ENCODE measurements around the gene CACNA2D3. TPM values are rescaled to one million over a fixed set of nuclear protein-coding genes. Genes with fewer than 3 reads are reported as not detected.
A peak's percentile ranks its signal among the peaks of the same experiment; 100 is the strongest.
"Not testable (repeated sequence)": the region's sequence is repeated elsewhere in the genome, so short reads cannot be mapped to it uniquely, and the experiment has no call there.

The CACNA2D3 gene
- total RNA-seq, 1 donor from 2014 or later, result 3.2 TPM

- DNase-seq (ENCODE audit: low read depth), result no peak
These were observed 451.5 kb downstream of the CACNA2D3 start for GRCh38 chr3:54573858-54574257.

- DNase-seq (ENCODE audit: low read depth), result no peak
These were observed 452.7 kb downstream of the CACNA2D3 start for GRCh38 chr3:54574906-54575617.

- no peak for DNase-seq (ENCODE audit: low read depth)
These were observed 453.2 kb downstream of the CACNA2D3 start for GRCh38 chr3:54575618-54575960.

- no peak for DNase-seq (ENCODE audit: low read depth)
These were observed 455.0 kb downstream of the CACNA2D3 start for GRCh38 chr3:54577313-54577712.

GRCh38 chr3:54578417-54578816 is 456.1 kb downstream of the CACNA2D3 start:
- peak; percentile 41 for DNase-seq (ENCODE audit: low read depth)

- DNase-seq (ENCODE audit: low read depth), result no peak
These were observed 458.1 kb downstream of the CACNA2D3 start for GRCh38 chr3:54580453-54580852.

- DNase-seq (ENCODE audit: low read depth), result no peak
These were observed 460.1 kb downstream of the CACNA2D3 start for GRCh38 chr3:54582424-54582823.

GRCh38 chr3:54591157-54591556 is 468.8 kb downstream of the CACNA2D3 start:
- no peak for DNase-seq (ENCODE audit: low read depth)

- no peak for DNase-seq (ENCODE audit: low read depth)
These were observed 471.3 kb downstream of the CACNA2D3 start for GRCh38 chr3:54593653-54594052.

- no peak for DNase-seq (ENCODE audit: low read depth)
These were observed 473.7 kb downstream of the CACNA2D3 start for GRCh38 chr3:54596087-54596486.

- DNase-seq (ENCODE audit: low read depth), result peak; percentile 33
These were observed 477.4 kb downstream of the CACNA2D3 start for GRCh38 chr3:54599716-54600115.

GRCh38 chr3:54600441-54601204 is 478.3 kb downstream of the CACNA2D3 start:
- no peak for DNase-seq (ENCODE audit: low read depth)

GRCh38 chr3:54604495-54604894 is 482.1 kb downstream of the CACNA2D3 start:
- no peak for DNase-seq (ENCODE audit: low read depth)

- DNase-seq (ENCODE audit: low read depth), result no peak
These were observed 485.7 kb downstream of the CACNA2D3 start for GRCh38 chr3:54608041-54608440.

GRCh38 chr3:54619053-54619452 is 496.7 kb downstream of the CACNA2D3 start:
- DNase-seq (ENCODE audit: low read depth), result no peak

GRCh38 chr3:54619531-54619930 is 497.2 kb downstream of the CACNA2D3 start:
- DNase-seq (ENCODE audit: low read depth), result no peak

GRCh38 chr3:54621184-54621583 is 498.8 kb downstream of the CACNA2D3 start:
- DNase-seq (ENCODE audit: low read depth), result no peak

- DNase-seq (ENCODE audit: low read depth), result no peak
These were observed 500.3 kb downstream of the CACNA2D3 start for GRCh38 chr3:54622678-54623077.

- no peak for DNase-seq (ENCODE audit: low read depth)
These were observed 503.7 kb downstream of the CACNA2D3 start for GRCh38 chr3:54625805-54626787.

- peak; percentile 69 for DNase-seq (ENCODE audit: low read depth)
These were observed 506.6 kb downstream of the CACNA2D3 start for GRCh38 chr3:54628888-54629441.

GRCh38 chr3:54630101-54630623 is 507.8 kb downstream of the CACNA2D3 start:
- DNase-seq (ENCODE audit: low read depth), result no peak

GRCh38 chr3:54631001-54631400 is 508.6 kb downstream of the CACNA2D3 start:
- not testable (repeated sequence) for DNase-seq (ENCODE audit: low read depth)

All from renal cortical epithelial cell (primary cell).